Adrenal gland (tissue), 12 donors: ENCODE measurements around the gene NR4A1. TPM values are rescaled to one million over a fixed set of nuclear protein-coding genes. Genes with fewer than 3 reads are reported as not detected.

Experiments used
- DNase-seq, 7 donors: peaks; one replicate each; pipeline ENCODE4 v3.0.0-alpha.2; 2019 to 2020
- H3K27ac ChIP-seq, 5 donors: fragments of 200-600 bp; sonication (generic) in 4 of 5; 1 replicate in 3 of 5; 2 replicates in 2 of 5; pipeline versions ENCODE4 v1.5.1 to v1.8.0; 2016 to 2020; ENCODE audit warnings: mild to moderate bottlenecking in 1 of 5
- H3K27me3 ChIP-seq: fragments of 200-600 bp; 2 replicates; pipeline ENCODE4 v1.8.0; 2021
- H3K36me3 ChIP-seq, 2 donors: fragments of 200-600 bp; replicated peaks in 1 of 2; 1 replicate in 1 of 2; 2 replicates in 1 of 2; pipeline versions ENCODE4 v1.5.1 to v1.8.0; 2018 to 2022
- H3K4me1 ChIP-seq, 2 donors: fragments of 200-600 bp; replicated peaks in 1 of 2; 1 replicate in 1 of 2; 2 replicates in 1 of 2; pipeline versions ENCODE4 v1.5.1 to v1.8.0; 2018 to 2021
- H3K4me3 ChIP-seq, 4 donors: fragments of 200-600 bp; sonication (generic) in 3 of 4; one replicate each; pipeline ENCODE4 v1.5.1; 2016 to 2018
- H3K9me3 ChIP-seq, 3 donors: fragments of 200-600 bp; sonication (generic) in 1 of 3; replicated peaks in 1 of 3; 1 replicate in 2 of 3; 2 replicates in 1 of 3; pipeline versions ENCODE4 v1.5.1 to v1.8.0; 2016 to 2021
- POLR2A ChIP-seq, 2 donors: fragments of 450-650 bp; IDR thresholded peaks; one replicate each; pipeline ENCODE4 v1.6.1; 2017; ENCODE audit warnings: antibody characterized with exemption in 2 of 2, mild to moderate bottlenecking in 2 of 2, moderate library complexity in 1 of 2
- WGBS, 4 donors: extraction: QIAGEN DNeasy Blood & Tissue Kit in 2 of 4; methylation state at CpG; one replicate each; pipeline versions ENCODE4 v1.1.5 to v1.1.7; 2013 to 2017; 5-methylcytosine and 5-hydroxymethylcytosine counted together
- intact Hi-C, 2 donors: fragments of 100-400 bp; cut with DNase I; formaldehyde crosslinking; loops; one replicate each; pipeline versions ENCODE4 v1.14.1 to v1.15.0; 2022 to 2023
- polyA plus RNA-seq, 3 donors: library from polyadenylated mRNA; stranded (reverse); fragments of 200-250 nt in 2 of 3; fragments of 350-450 nt in 1 of 3; fragmentation: Illumina TruSeq in 1 of 3; extraction: RNeasy Lipid Tissue Mini Kit (QIAGEN cat#74804) in 1 of 3; gene quantifications; one replicate each; pipeline ENCODE4 v1.2.3, GENCODE V29; 2013 to 2014
- total RNA-seq, 9 donors: library from RNA; depleted of rRNA in 4 of 9; stranded (reverse); fragments of >200 nt in 4 of 9; fragments of 120-200 nt in 1 of 9; fragmentation: NEBNext Ultra II Directional in 1 of 9; extraction: Animal tissue kit (Norgen Biotek cat#: 25700) in 1 of 9; gene quantifications; one replicate each; pipeline versions ENCODE4 v1.1.0 to v1.2.4, GENCODE V29; 2013 to 2023
- TF ChIP-seq, protein P1 (sequence below), 6 experiments: fragments of 450-650 bp in 4 of 6; fragments of 200-600 bp in 2 of 6; sonication (generic) in 1 of 6; IDR thresholded peaks; 1 replicate in 5 of 6; 2 replicates in 1 of 6; pipeline versions ENCODE4 v1.5.1 to v1.8.0; 2016 to 2021; ENCODE audit warnings: antibody characterized with exemption in 6 of 6, mild to moderate bottlenecking in 2 of 6, moderate library complexity in 1 of 6
- donor health status: healthy with polysubstance abuse.
- donor health status: Bipolar disorder and iron deficiency.
- donor health status: DM: yes; HTN: yes; CAD: no.
- donor health status: DM: no; HTN: no; CAD: no.
- donor health status: DM: no; HTN: no; CAD: no.
- donor health status: DM: yes; HTN: yes; CAD: no.

Gene NR4A1
- total and polyA plus RNA-seq, 12 donors, result 19.0 to 854 (median 185) TPM

- no peaks in the 10 kb centered on the region for H3K27me3 ChIP-seq
- H3K9me3 ChIP-seq, result no peaks in the 10 kb centered on the region
- no peak overlapping the region for H3K4me3 ChIP-seq
- intact Hi-C loops, result no loop called here
- peaks cover 18 to 22% of the 10 kb centered on the region in 2 donors for H3K4me1 ChIP-seq
- peak overlapping the region in 1 of 5 donors; percentile 62 for H3K27ac ChIP-seq
- TF ChIP-seq, protein P1, sequence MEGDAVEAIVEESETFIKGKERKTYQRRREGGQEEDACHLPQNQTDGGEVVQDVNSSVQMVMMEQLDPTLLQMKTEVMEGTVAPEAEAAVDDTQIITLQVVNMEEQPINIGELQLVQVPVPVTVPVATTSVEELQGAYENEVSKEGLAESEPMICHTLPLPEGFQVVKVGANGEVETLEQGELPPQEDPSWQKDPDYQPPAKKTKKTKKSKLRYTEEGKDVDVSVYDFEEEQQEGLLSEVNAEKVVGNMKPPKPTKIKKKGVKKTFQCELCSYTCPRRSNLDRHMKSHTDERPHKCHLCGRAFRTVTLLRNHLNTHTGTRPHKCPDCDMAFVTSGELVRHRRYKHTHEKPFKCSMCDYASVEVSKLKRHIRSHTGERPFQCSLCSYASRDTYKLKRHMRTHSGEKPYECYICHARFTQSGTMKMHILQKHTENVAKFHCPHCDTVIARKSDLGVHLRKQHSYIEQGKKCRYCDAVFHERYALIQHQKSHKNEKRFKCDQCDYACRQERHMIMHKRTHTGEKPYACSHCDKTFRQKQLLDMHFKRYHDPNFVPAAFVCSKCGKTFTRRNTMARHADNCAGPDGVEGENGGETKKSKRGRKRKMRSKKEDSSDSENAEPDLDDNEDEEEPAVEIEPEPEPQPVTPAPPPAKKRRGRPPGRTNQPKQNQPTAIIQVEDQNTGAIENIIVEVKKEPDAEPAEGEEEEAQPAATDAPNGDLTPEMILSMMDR (IDR thresholded peaks at IDR 0.05), result no peak
- TF ChIP-seq POLR2A (IDR thresholded peaks at IDR 0.05), result no peak
- H3K36me3 ChIP-seq, result peaks cover 0 to 57% of the 10 kb centered on the region in 2 donors
- WGBS, 4 donors, result 74 to 80% (median 77%) methylated on average over 8 to 25 of the region's 25 CpGs
- peak in 5 of 7 donors; percentile 31 to 82 (median 70) for DNase-seq
Measured at GRCh38 chr12:52058631-52059361, 7.6 kb downstream of the NR4A1 start.

GRCh38 chr12:52059582-52060497, 8.6 kb downstream of the NR4A1 start:
- Histone ChIP-seq H3K4me3 (no peak overlapping the region), H3K4me1 (peaks cover 29 to 30% of the 10 kb centered on the region in 2 donors), H3K27me3 (no peaks in the 10 kb centered on the region), H3K36me3 (peaks cover 0 to 51% of the 10 kb centered on the region in 2 donors), H3K27ac (peak overlapping the region in 2 of 5 donors; percentile 91 to 98), H3K9me3 (no peaks in the 10 kb centered on the region)
- DNase-seq, result peak in 5 of 7 donors; percentile 26 to 82 (median 69)
- WGBS, 4 donors, result 78 to 92% (median 83%) methylated on average over 10 to 12 of the region's 12 CpGs
- peak in 1 of 2 donors; percentile 43 for TF ChIP-seq POLR2A (IDR thresholded peaks at IDR 0.05)
- TF ChIP-seq, protein P1 (IDR thresholded peaks at IDR 0.05), result peak in 1 of 6 experiments; percentile 1
- intact Hi-C loops, result no loop called here

DNA sequence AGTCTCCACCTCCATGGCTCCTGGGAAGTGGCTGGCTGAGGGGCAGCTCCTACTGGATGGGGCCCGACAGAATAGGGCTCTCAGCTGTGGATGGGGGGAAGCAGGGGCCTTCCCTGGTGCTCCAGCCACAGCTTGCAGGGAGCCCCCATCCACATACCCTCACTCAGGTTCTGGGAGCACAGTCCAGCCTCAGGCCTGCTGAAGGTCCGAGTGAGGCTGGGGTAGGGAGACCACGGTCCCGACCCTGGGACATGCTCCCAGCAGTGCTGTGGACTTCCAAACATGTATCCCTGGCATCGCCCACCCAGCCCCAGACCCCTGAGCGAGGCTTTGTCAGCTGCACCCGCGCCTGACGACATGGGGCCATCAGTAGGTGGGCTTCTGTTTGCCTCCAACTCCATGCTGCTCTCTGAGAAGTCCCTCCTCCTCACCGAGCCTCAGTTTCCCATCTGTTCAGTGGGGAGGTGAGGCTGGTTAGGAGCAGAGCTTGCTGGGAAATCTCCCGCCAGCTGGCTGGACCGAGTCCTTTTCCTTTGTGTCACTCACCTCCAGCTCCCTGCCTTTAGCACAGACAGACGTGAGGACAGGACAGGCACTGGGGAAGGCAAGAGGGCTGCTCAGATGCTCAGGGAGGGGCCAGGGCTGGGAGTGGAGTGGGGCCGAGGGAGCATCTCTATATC, 9.4 kb downstream of the NR4A1 start:
- peak in 3 of 7 donors; percentile 31 to 70 (median 64) for DNase-seq
- H3K4me3 ChIP-seq, result no peak overlapping the region
- intact Hi-C loops, result no loop called here
- peaks cover 29 to 31% of the 10 kb centered on the region in 2 donors for H3K4me1 ChIP-seq
- H3K27me3 ChIP-seq, result no peaks in the 10 kb centered on the region
- TF ChIP-seq, protein P1 (IDR thresholded peaks at IDR 0.05), result peak in 1 of 6 experiments; percentile 1
- peak in 1 of 2 donors; percentile 3 for TF ChIP-seq POLR2A (IDR thresholded peaks at IDR 0.05)
- WGBS, 4 donors, result 74 to 78% (median 76%) methylated on average over 11 to 14 of the region's 14 CpGs
- H3K36me3 ChIP-seq, result peaks cover 0 to 43% of the 10 kb centered on the region in 2 donors
- H3K27ac ChIP-seq, result peak overlapping the region in 3 of 5 donors; percentile 17 to 98 (median 91)
- H3K9me3 ChIP-seq, result no peaks in the 10 kb centered on the region
